ENCODE data around the gene ELAC1.
"Not testable (repeated sequence)": the region's sequence is repeated elsewhere in the genome, so short reads cannot be mapped to it uniquely, and the experiment has no call there.

The ELAC1 gene

GRCh38 chr18:50970006-50970405 is 2.2 kb downstream of the ELAC1 start:
- Histone ChIP-seq H3K27me3 (ENCODE audit: low read length) (no peaks in the 10 kb centered on the region), H3K79me2 (ENCODE audit: insufficient read depth, low read length) (no peaks in the 10 kb centered on the region), H2AFZ (ENCODE audit: low read depth, low read length, severe bottlenecking) (no peak overlapping the region), H3K4me3 (ENCODE audit: insufficient read depth, low read length, poor library complexity, severe bottlenecking) (no peak overlapping the region), H3K4me2 (ENCODE audit: low read depth, low read length, poor library complexity, severe bottlenecking) (no peak overlapping the region), H3K27ac (ENCODE audit: low read depth, low read length) (no peak overlapping the region), H3K36me3 (ENCODE audit: low read length) (no peaks in the 10 kb centered on the region), H3K9me3 (ENCODE audit: insufficient read depth, low read length) (no peaks in the 10 kb centered on the region), H3F3A (ENCODE audit: insufficient read depth) (0 out of 2 replicates have a peak, but pooled peaks cover 3% of the 10 kb centered on the region), H3K9me2 (replicated peaks; ENCODE audit: insufficient read depth, low read length) (no peaks in the 10 kb centered on the region), H4K20me1 (ENCODE audit: low read depth, low read length) (no peaks in the 10 kb centered on the region), H3K9ac (ENCODE audit: low read length) (no peak overlapping the region)
- TF ChIP-seq EZH2phosphoT487 (conservative IDR thresholded peaks at IDR 0.05; ENCODE audit: low read length), result no peak
- TF ChIP-seq CTCF (IDR thresholded peaks at IDR 0.05; ENCODE audit: insufficient read depth, low read length, poor library complexity, severe bottlenecking), result no peak

- H3K36me3 ChIP-seq (ENCODE audit: low read length); H4K20me1 ChIP-seq (ENCODE audit: low read depth, low read length); H3K9me2 ChIP-seq (replicated peaks; ENCODE audit: insufficient read depth, low read length); H3F3A ChIP-seq (ENCODE audit: insufficient read depth); H3K4me3 ChIP-seq (ENCODE audit: insufficient read depth, low read length, poor library complexity, severe bottlenecking); H3K4me2 ChIP-seq (ENCODE audit: low read depth, low read length, poor library complexity, severe bottlenecking); H3K9ac ChIP-seq (ENCODE audit: low read length); H3K27ac ChIP-seq (ENCODE audit: low read depth, low read length); H3K79me2 ChIP-seq (ENCODE audit: insufficient read depth, low read length); H3K27me3 ChIP-seq (ENCODE audit: low read length); H2AFZ ChIP-seq (ENCODE audit: low read depth, low read length, severe bottlenecking); H3K9me3 ChIP-seq (ENCODE audit: insufficient read depth, low read length): not testable (repeated sequence)
Measured at GRCh38 chr18:50972404-50972803, 4.6 kb downstream of the ELAC1 start.

GRCh38 chr18:50973367-50974126 is 5.7 kb downstream of the ELAC1 start:
- Histone ChIP-seq H2AFZ (ENCODE audit: low read depth, low read length, severe bottlenecking) (no peak overlapping the region), H3K27me3 (ENCODE audit: low read length) (no peaks in the 10 kb centered on the region), H3K9ac (ENCODE audit: low read length) (no peak overlapping the region), H3K9me3 (ENCODE audit: insufficient read depth, low read length) (peaks cover 9% of the 10 kb centered on the region; the same call in 1 of the 2 replicates), H3K27ac (ENCODE audit: low read depth, low read length) (no peak overlapping the region), H3K36me3 (ENCODE audit: low read length) (peaks cover 8% of the 10 kb centered on the region), H3F3A (ENCODE audit: insufficient read depth) (0 out of 2 replicates have a peak, but pooled peaks cover 3% of the 10 kb centered on the region), H3K4me3 (ENCODE audit: insufficient read depth, low read length, poor library complexity, severe bottlenecking) (no peak overlapping the region), H3K4me2 (ENCODE audit: low read depth, low read length, poor library complexity, severe bottlenecking) (no peak overlapping the region), H4K20me1 (ENCODE audit: low read depth, low read length) (no peaks in the 10 kb centered on the region), H3K9me2 (replicated peaks; ENCODE audit: insufficient read depth, low read length) (no peaks in the 10 kb centered on the region), H3K79me2 (ENCODE audit: insufficient read depth, low read length) (no peaks in the 10 kb centered on the region)
- TF ChIP-seq EZH2phosphoT487 (conservative IDR thresholded peaks at IDR 0.05; ENCODE audit: low read length) (no peak), CTCF (IDR thresholded peaks at IDR 0.05; ENCODE audit: insufficient read depth, low read length, poor library complexity, severe bottlenecking) (no peak)

GRCh38 chr18:50977037-50977760 is 9.4 kb downstream of the ELAC1 start:
- Histone ChIP-seq H3K27ac (ENCODE audit: low read depth, low read length) (no peak overlapping the region), H3K4me2 (ENCODE audit: low read depth, low read length, poor library complexity, severe bottlenecking) (no peak overlapping the region), H3K4me3 (ENCODE audit: insufficient read depth, low read length, poor library complexity, severe bottlenecking) (no peak overlapping the region), H3K9me3 (ENCODE audit: insufficient read depth, low read length) (peaks cover 9% of the 10 kb centered on the region; the same call in 1 of the 2 replicates), H2AFZ (ENCODE audit: low read depth, low read length, severe bottlenecking) (no peak overlapping the region), H3F3A (ENCODE audit: insufficient read depth) (no peaks in the 10 kb centered on the region), H3K36me3 (ENCODE audit: low read length) (peaks cover 8% of the 10 kb centered on the region), H3K9me2 (replicated peaks; ENCODE audit: insufficient read depth, low read length) (no peaks in the 10 kb centered on the region), H4K20me1 (ENCODE audit: low read depth, low read length) (no peaks in the 10 kb centered on the region), H3K27me3 (ENCODE audit: low read length) (no peaks in the 10 kb centered on the region), H3K79me2 (ENCODE audit: insufficient read depth, low read length) (no peaks in the 10 kb centered on the region), H3K9ac (ENCODE audit: low read length) (no peak overlapping the region)
- TF ChIP-seq CTCF (IDR thresholded peaks at IDR 0.05; ENCODE audit: insufficient read depth, low read length, poor library complexity, severe bottlenecking), result no peak
- TF ChIP-seq EZH2phosphoT487 (conservative IDR thresholded peaks at IDR 0.05; ENCODE audit: low read length), result no peak

All from SU-DHL-6 (cell line).